ENCODE data around the gene AGPS.
"Not testable (repeated sequence)": the region's sequence is repeated elsewhere in the genome, so short reads cannot be mapped to it uniquely, and the experiment has no call there.

The AGPS gene

DNA sequence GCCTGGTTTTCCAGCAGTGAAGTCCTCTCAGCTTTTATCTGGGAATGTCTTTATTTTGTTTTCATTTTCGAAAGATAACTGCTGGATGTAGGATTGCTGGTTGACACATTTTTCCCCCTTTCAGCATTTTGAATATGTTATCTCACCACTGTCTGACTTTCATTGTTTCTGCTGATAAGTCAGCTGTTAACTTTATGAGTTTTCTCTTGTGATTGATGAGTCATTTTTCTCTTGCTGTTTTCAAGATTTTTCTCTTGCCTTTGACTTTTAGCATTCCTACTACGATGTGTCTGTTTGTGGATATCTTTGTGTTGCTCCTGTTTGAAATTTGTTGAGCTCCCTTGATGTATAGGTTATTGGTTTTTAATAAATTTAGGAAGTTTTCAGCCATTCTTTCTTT, 85.5 kb downstream of the AGPS start:
- no peak for DNase-seq

DNA sequence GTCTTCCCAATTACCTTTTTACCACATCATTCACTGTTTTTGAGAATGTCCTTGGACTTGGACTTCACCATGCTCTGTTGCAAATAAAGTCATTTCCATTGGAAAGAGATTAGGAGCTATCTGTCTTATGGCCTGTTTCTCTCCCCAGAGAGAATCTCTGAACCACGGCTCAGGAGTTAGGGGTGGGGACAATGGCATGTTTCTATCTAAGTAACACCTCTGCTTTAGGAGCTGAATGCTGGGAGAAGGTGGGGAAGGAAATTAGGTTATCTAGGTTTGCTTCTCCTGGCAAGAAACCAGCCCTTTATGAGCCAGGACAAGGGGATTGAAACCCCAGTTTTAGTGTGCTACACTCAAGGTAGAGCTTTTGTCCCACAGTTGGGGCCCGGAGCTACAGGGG, 86.3 kb downstream of the AGPS start:
- no peak for DNase-seq

DNA sequence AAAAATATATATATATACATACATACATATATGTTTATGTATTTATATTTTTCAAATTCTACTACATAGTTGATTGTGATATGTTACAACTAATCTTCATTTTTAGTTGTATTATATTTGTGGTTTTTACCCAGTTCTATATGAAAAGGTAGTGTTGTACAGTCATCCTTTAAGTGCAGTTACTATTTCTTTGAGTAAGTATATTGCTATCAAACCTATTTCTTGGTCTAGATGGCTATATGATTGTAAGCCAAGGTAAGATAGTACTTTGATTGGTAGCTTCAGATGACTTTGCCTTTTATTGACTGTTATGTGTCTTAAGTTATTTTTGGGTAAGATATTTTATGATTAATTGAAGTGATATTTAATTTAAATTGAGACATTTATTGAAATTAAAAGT, 89.6 kb downstream of the AGPS start:
- DNase-seq, result no peak

DNA sequence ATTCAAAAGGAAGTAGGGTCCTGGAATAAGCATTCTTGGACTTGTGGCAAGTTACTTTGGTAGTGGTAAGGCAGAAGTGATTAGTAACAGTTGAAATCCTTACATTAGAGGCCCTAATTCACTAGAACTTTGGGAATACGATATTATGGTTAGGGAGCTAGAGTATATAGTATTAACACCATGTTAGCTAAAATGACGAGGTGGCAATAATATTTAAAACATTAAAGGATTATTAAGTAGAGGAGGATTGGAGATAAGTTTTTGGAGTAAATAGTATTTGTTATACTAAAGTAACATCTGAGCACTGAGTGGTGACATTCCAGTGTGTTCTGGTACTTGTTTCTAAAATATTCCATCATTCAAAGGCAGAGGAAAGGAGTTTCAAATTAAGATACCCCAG, 91.0 kb downstream of the AGPS start:
- DNase-seq, result no peak

DNA sequence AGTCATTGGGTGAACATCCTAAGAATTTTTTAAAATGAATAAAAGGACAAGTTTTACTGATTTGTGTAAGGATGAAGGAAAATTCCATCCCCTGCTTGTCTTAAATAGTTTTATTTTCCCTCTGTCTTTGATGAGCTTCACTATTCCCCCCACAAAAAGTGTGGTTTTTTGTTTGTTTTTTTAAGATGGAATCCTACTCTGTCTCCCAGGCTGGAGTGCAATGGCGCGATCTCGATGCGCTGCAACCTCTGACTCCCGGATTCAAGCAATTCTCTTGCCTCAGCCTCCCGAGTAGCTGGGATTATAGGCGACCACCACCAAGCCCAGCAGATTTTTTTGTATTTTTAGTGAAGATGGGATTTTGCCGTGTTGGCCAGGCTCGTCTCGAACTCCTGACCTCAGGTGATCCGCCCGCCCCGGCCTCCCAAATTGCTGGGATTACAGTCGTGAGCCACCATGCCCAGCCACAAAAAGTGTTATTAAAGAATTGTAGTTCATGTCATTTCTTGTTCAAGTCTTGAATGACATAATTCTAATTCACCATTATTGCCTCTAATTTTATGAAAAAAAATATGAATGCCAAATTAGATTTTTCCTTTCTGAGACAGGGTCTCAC, 91.7 kb downstream of the AGPS start:
- no peak for DNase-seq

DNA sequence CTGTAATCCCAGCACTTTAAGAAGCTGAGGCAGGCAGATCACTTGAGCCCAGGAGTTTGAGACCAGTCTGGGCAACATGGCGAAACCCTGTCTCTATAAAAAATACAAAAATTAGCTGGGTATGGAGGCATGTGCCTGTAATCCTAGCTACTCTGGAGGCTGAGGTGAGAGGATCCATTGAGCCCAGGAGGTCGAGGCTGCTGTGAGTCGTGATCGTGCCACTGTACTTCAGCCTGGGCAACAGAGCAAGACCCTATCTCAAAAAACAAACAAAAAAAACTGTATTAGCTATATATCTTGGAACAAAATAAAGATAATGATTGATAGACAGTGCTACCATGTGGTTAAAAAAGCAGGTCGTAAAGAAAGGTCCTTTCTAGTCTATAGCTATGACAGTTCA, 93.1 kb downstream of the AGPS start:
- not testable (repeated sequence) for DNase-seq

DNA sequence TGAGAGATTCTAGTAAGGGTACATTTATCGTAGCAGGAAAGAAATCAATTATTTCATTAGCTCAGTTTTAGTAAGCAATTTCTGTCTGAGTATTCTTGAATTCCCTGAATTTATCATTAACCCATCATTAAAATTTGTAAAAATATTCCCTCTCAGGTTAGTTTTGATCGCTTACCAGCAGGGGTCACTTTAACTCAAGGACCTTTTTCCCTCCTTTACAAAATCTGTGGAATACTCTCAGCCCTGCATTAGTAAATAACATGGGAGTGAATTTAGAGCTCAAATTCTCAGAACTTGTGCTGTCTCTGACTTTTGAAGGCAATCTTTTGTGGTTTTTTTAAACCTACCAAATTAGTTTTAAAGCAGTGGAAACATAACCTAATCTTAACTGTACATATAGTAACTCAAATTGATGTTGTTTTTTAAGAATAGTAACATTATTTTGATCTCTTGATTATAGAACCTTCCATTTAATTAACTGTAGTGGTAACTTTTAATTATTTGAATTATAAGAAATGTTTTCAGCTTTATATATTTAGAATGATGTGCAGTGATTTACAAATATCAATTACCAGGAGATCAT, 97.2 kb downstream of the AGPS start:
- DNase-seq, result no peak

DNA sequence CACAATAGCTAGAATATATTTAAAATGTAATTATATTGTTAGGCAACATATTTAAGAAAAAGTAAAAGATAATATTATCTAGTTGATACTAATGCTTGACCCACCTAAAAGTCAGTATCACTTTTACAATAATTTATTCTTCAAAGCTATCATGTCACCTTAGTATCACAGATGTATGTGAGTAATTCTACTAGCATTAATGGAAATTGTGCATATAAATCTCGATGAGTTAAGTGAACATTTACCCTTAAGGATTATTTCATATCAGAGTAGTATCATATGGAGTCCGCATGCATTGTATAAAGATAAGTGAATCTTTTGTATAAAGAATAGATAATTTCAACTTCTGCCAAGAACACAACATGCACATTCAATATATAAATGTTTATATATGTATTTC, 103.4 kb downstream of the AGPS start:
- DNase-seq, result no peak

DNA sequence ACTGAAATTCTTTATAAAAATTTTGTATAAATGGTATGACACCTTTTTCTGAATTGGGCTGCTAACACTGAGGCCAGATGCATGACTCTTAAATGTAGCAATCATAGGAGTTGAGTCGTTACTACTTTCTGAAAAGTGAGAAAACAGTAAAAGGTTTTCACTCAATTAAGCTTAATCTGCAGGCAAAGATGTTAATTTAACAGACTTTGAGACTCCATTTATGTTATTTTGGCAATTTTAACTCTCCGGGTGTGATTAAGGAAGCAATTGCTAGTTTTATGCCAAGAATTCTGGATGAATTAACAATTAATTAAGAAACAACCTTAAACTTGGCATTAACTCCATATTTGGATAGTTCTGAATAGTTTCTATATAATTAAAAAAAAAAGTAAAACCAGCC, 104.3 kb downstream of the AGPS start:
- DNase-seq, result no peak

DNA sequence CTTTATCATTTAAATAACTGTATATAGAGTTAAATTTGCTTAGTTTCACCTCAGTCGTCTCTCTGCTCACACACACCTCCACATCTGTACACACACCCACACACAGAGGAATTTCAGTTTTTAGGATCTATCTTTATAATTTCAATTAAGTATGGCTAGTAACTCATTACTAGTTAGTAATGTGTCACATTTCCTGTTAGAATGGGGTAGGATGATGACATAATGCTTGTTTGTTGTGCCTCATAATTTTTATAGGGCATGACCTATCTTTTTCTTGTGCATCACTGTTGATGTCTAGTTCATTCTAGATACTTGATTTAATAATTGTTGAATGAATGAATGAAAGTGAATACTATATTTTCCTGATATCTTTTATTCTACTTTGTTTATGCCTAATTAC, 108.6 kb downstream of the AGPS start:
- no peak for DNase-seq

DNA sequence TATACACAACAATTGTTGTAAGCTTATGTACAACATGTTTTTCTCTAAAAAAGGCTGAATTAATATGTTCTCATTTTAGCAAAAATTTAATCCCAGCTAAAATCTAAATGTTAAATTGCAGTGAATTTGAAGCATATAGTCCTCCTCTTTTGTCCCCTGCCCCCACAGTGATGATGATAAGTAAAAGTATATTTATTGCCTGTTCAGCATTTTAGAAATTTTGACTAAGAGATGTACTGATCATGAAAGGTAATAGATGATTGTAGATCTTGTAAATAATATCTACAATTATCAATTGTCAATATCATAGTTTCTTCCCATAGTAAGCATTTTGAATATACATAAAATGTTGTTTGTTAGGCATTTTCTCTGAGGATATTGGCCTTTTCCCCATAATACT, 113.9 kb downstream of the AGPS start:
- no peak for DNase-seq

DNA sequence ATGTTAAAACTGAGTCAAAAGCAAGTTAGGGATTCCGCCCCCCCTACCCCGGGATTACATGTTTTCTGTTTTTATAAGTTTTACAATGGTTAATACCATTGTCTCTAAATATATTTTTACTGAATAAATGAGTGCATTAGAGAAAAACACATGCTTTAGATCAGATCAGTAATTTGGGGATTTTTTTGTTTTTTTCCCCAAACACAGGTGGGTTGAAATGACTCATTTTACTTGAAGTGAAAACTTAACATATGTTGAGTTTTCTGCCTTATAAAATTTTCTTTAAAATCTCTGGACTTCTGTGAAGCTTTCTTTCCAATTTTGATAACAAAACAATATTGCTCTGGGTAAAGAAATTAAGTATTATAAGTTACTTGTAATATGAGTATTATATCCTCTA, 114.4 kb downstream of the AGPS start:
- DNase-seq, result no peak

DNA sequence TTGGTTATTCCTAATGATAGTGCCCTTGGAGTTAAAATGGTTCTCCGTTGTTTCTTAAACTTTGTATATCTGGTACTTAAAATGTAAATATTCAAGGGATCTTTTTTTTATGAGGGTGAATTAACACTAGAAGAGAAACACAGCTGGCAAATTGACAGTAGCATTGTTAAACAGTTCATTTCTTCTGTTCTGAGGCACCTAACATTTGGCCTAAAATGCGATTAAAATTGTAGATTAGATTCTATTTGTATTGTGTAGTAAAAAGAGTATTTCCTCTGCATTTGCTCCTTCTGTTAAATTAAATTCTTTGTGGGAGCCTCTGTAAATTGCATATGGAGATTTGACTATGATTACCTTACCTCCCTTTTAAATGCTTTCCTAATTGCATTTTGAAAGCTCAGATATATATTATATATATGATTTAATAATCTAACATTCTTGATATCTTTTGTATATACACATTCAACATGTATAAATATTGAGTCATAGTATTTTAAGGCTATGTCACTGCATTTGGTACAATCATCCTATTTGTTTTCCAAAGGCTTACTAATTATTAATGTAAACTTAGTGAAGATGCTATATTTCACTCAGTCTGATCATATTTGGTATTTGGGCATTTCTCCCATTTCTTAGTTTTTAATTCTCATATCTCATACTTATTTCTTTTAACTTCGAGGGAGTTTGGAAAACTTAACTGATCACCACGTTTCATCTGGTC, 124.4 kb downstream of the AGPS start:
- DNase-seq, result no peak

DNA sequence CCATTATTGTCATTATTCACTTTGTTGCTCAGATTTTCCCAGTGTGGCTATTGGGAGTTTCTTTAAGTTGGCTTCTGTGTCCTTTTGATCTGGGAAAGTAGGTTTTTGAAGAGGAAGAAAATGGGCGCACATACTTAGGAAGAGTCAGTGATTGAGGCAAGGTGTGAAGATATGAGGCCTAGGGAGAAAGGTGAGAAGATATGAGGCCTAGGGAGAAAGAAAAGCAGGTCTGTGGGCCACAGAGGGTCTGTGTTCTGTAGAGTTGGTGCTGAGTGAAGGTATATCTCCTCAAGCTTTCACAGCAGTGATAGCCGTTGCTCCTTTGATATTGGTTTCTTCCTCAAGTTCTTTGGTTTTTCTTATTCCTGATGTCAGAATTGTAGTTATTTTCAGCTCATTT, 126.2 kb downstream of the AGPS start:
- DNase-seq, result no peak

DNA sequence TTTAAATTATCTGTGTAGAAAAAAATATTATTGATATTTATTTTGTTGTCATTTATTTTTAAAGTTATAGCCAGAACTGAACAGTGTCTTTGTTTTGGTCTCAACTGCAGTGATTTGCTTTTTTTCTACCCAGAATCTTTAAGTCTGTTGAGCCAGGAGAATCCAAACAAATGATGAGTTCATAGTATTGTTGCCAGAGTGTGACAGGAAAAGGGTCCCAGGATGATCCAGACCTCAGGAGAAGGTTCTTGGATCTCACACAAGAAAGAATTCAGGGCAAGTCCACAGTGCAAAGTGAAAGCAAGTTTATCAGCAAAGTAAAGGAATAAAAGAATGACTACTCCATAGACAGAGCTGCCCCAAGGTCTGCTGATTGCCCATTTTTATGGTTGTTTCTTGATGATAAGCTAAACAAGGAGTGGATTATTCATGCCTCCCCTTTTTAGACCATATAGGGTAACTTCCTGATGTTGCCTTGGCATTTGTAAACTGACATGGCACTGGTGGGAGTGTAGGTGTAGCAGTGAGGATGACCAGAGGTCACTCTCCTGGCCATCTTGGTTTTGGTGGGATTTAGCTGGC, 127.1 kb downstream of the AGPS start:
- DNase-seq, result no peak

DNA sequence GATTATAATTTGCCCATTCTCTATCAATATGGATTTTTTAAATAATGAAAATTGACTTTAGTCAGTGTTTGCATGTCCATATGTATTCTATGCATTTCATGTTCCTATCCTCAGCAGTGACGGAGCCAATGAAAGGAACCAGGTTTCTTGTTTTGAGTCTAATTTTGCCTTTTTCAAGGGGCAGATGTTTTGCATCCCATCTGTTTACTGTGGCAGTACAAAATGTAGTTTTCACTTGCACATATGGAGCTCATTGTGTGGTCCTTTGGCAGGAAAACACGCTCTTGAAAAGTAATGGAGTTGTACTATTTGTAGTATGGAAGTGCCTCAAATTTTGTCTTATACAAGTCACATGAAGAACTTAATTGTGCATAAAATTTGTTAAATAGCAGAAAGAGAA, 127.8 kb downstream of the AGPS start:
- no peak for DNase-seq

DNA sequence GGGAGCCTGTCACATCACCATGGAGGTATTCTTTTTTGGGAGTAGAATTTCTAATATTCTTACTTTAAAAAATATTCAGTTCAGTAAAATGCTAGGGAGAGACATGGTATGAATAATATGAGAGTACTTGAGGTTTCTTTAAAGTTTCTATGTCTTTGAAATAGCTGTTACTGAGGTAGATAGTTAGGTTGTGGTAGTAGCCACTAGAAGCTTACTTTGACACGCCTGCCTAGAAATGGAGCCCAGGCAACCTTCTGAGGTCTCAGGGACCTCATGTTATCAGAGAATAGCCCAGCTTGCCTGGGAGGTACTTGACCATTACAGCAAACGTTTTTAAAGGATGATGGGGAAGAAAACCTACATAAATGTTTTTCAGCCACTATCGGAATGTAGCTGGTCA, 131.2 kb downstream of the AGPS start:
- no peak for DNase-seq

DNA sequence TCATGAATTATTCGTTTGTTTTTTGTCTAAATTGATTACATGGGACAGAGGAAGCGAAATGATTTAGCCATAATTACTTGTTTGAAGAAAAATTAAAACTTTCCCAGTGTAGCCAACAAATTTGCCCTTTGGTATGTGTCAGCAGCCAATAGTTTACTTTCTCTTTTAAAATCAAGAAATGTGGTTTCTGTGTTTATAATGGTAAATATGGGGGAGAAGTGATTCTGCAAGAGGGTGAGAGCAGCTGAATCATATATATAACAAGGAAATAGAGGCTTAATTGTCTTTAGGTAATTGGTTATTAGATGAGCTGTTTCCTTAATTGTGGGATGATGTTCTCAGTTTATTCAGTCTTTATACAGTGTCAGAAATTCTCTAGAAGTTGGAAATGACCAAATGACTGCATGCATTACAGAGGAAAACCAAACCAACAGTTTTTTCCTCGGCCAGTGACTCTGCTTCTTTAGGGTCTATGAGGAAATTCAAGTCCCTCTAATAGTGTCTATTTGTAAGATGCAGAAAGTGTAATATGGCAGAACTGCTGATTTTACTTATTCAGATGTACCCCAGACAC, 132.9 kb downstream of the AGPS start:
- no peak for DNase-seq

DNA sequence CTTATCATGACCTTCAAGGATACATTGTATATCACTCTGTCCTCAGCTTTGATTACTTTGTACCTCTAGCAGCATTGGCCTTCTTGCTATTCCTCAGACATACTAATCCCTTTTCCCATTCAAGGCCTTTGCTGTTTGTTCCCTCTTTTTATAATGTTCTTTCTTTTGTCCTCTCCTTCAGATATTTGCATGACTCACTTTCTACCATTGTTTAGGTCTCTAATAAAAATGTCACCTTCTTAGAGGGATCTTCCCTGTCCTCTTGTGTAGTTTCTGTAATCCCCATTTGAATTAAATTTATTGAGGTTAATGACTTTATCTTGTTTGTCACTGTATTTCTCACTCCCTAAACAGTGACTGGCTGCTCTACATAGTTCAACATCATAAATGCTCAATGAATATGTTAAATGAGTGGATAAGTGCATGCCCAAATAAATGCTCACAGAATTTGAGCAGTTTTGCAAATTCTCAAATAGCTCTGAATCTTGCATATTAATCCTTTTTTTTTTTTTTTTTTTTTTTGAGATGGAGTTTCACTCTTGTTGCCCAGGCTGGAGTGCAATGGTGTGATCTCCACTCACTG, 135.9 kb downstream of the AGPS start:
- DNase-seq, result no peak

DNA sequence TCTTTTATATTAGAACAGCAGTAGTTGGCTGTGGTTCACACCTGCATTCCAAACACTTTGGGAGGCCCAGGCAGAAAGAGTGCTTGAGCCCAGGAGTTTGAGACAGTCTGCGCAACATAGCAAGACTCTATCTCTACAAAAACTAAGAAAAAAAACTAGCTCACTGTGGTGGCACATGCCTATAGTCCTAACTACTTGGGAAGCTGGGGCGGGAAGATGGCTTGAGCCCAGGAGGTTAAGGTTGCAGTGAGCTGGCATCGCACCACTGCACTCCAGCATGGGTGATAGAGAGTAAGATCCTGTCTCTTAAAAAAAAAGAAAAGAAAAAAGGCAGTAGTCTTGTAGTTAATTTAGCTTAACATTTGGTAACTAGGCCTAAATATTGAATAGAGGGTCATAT, 136.6 kb downstream of the AGPS start:
- no peak for DNase-seq

DNA sequence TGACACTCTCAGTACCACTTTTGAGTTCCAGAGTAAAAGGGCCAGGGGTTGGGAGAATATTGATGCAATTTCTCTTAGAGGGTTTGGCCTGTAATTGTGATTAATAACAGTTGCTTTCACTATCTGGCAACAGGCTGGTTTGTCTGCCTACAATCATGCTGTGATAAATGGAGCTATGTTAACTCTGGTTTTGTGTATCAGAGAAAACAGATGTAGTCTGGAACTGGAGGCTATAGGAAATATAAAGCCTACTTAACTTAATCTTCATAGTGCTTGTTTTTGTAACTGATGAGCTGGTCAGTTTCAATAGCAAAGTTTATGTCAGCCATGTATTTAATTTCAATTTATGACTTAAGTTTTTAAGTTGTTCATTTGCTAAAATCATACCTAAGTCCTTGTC, 138.0 kb downstream of the AGPS start:
- no peak for DNase-seq

DNA sequence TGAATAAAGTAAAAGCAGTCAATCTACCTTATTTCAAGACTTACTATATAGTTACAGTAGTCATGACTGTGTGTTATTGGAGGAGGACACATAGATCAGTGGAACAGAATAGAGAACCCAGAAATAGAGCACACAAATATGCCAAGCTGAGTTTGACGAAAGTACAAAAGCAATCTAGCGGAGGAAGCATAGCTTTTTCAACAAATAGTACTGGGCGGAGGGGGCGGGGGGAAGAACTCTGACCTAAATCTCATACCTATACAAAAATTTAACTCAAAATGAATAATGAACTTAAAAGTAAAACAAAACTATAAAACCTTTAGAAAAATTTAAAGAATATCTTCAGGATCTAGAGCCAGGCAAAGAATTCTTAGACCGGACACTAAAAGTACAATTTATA, 139.1 kb downstream of the AGPS start:
- no peak for DNase-seq

DNA sequence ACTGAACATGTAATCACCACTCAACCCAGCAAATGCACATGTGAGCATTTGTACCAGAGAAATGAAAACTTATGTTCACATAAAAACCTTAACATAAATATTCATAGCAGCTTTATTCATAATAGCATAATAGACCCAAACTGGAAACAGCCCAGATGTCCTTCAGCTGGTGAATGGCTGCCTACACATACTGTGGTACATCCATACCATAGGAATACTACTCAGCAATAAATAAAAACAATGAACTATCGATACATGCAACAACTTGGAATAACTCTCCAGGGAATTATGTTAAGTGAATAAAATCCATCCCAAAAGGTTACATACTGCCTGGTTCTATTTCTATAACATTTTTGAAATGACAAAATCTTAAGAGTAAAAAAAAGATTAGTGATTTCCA, 140.0 kb downstream of the AGPS start:
- DNase-seq, result no peak

DNA sequence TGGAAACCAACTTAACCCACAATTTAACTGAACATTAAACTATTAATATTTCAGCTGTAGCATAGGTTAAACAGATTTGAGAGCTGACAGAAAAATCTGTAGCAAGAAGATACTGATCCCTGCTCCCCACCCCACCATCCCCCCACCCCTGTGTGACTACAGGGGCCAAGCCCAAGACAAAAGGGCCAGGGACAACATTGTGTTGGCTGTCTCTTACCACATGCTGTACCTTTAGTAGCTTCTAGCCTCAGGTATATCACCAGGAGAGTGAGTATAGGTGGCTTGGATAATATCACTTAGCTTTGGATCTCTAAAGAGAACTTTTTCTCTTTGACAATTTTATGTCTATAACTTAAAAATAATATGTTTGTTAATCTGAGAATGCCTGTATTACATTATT, 140.7 kb downstream of the AGPS start:
- no peak for DNase-seq
